Measurements from ENCODE around the gene ATP6V1D.
"Not testable (repeated sequence)": the region's sequence is repeated elsewhere in the genome, so short reads cannot be mapped to it uniquely, and the experiment has no call there.

ATP6V1D gene

GRCh38 chr14:67359775-67360469 lies at the start of gene ATP6V1D, which contains the start of gene EIF2S1:
ATP6V1D (minus strand) TSS chr14:67359804; CDS start chr14:67359698, 106 bp downstream.
EIF2S1 (plus strand) TSS chr14:67360328; CDS start chr14:67364768, 4,440 bp downstream.
- peak; percentile 100 for DNase-seq

GRCh38 chr14:67408122-67408801 lies 48.7 kb upstream of the ATP6V1D start:
- DNase-seq = not testable (repeated sequence)

GRCh38 chr14:67405771-67406170 lies 46.2 kb upstream of the ATP6V1D start:
- DNase-seq = no peak

GRCh38 chr14:67400434-67400833 lies 40.8 kb upstream of the ATP6V1D start:
- no peak for DNase-seq

- DNase-seq = no peak
Observed at GRCh38 chr14:67397536-67397935, 37.9 kb upstream of the ATP6V1D start.

GRCh38 chr14:67396381-67396970 lies 36.9 kb upstream of the ATP6V1D start:
- no peak for DNase-seq

GRCh38 chr14:67395876-67396189 lies 36.2 kb upstream of the ATP6V1D start:
- DNase-seq = no peak

GRCh38 chr14:67395086-67395875 lies 35.7 kb upstream of the ATP6V1D start:
- DNase-seq = no peak

- DNase-seq = no peak
Observed at GRCh38 chr14:67393689-67394088, 34.1 kb upstream of the ATP6V1D start.

GRCh38 chr14:67392800-67393199 lies 33.2 kb upstream of the ATP6V1D start:
- DNase-seq = no peak

GRCh38 chr14:67392123-67392522 lies 32.5 kb upstream of the ATP6V1D start:
- no peak for DNase-seq

- no peak for DNase-seq
Observed at GRCh38 chr14:67391268-67391667, 31.7 kb upstream of the ATP6V1D start.

- no peak for DNase-seq
Observed at GRCh38 chr14:67389811-67390534, 30.4 kb upstream of the ATP6V1D start.

- DNase-seq = no peak
Observed at GRCh38 chr14:67389275-67389674, 29.7 kb upstream of the ATP6V1D start.

- no peak for DNase-seq
Observed at GRCh38 chr14:67387195-67387594, 27.6 kb upstream of the ATP6V1D start.

- DNase-seq = no peak
Observed at GRCh38 chr14:67385618-67386017, 26.0 kb upstream of the ATP6V1D start.

- no peak for DNase-seq
Observed at GRCh38 chr14:67385120-67385519, 25.5 kb upstream of the ATP6V1D start.

GRCh38 chr14:67377916-67378315 lies 18.3 kb upstream of the ATP6V1D start:
- no peak for DNase-seq

- DNase-seq = no peak
Observed at GRCh38 chr14:67373347-67373746, 13.7 kb upstream of the ATP6V1D start.

GRCh38 chr14:67372833-67373232 lies 13.2 kb upstream of the ATP6V1D start:
- DNase-seq = no peak

GRCh38 chr14:67371247-67372148 lies 11.9 kb upstream of the ATP6V1D start:
- no peak for DNase-seq

GRCh38 chr14:67370830-67371229 lies 11.2 kb upstream of the ATP6V1D start:
- no peak for DNase-seq

Measured in activated CD4-positive, alpha-beta T cell treated with anti-CD3 and anti-CD28 coated beads for 1 hour (primary cell).